Epidermal melanocyte (primary cell): ENCODE data around the gene THAP8.
A peak's percentile ranks its signal among the peaks of the same experiment; 100 is the strongest.
"Not testable (repeated sequence)": the region's sequence is repeated elsewhere in the genome, so short reads cannot be mapped to it uniquely, and the experiment has no call there.

ENCODE experiments used
- DNase-seq: peaks from one replicate; pipeline ENCODE4 v3.0.0; 2011; ENCODE audit warnings: low spot score; ENCODE audit not compliant: insufficient read length

Gene THAP8

DNA sequence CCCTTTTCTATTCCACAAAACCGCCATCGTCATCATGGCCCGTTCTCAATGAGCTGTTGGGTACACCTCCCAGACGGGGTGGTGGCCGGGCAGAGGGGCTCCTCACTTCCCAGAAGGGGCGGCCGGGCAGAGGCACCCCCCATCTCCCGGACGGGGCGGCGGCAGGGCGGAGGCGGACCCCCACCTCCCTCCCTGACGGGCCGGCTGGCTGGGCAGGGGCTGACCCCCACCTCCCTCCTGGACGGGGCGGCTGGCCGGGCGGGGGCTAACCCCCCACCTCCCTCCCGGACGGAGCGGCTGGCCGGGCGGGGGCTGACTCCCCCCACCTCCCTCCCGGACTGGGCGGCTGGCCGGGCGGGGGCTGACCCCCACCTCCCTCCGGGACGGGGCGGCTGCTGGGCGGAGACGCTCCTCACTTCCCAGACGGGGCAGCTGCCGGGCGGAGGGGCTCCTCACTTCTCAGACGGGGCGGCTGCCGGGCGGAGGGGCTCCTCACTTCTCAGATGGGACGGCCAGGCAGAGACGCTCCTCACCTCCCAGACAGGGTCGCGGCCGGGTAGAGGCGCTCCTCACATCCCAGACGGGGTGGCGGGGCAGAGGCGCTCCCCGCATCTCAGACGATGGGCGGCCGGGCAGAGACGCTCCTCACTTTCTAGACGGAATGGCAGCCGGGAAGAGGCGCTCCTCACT is 14.9 kb upstream of the THAP8 start:
- DNase-seq: not testable (repeated sequence)

DNA sequence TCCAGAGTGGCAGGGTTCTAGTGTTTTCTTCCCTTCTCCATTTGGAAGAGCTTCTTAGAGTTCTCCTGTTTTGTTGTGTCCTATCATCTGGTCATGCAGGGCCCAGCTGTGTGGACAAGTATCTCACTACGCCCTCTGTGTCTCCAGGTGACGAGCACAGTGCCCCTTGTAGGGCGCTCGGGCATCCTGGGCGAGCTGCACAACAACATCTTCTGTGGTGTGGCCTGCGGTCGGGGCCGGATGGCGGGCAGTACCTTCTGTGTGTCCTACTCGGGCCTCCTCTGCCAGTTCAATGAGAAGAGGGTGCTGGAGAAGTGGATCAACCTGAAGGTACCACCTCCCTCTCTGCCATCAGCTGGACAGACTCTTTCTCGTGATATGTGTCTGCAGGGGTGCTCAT is 13.6 kb upstream of the THAP8 start:
- DNase-seq: no peak

DNA sequence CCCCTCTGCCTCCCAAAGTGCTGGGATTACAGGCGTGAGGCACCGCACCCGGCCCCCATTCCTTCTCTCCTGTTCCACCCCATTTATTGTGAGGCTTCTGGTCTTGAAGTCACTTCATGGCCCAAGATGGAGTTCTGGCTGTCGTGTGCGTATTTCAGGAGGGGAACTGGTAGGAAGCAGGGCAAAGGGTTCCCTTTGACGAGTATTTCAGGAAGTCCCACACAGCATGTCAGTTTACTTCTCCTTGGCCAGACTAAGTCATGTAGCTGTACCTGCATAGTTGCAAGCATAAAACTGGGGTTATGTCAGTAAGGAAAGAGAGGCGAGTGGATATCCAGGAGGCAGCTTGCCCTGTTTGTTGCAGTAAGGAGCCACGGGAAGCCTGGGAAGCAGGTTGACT is 10.7 kb upstream of the THAP8 start:
- no peak for DNase-seq

DNA sequence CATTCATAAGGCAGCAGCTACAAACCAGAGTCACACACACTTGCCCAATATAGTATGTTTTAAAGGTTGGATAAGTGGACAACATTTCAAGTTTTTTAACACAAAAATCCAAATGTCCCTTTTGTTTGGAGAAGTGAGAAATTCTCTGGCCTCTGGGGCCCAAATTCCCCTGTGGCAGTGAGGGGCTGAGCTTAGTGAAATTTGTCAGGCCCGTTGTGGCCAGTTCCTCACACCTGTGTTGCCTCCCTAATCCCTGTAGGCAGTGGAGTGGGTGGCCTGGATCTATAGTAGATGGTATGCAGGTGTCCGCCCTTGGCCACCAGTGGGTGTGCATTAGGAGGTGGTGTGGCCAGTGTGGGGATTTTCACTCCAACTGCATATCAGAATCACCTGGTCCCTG is 7.3 kb upstream of the THAP8 start:
- no peak for DNase-seq

DNA sequence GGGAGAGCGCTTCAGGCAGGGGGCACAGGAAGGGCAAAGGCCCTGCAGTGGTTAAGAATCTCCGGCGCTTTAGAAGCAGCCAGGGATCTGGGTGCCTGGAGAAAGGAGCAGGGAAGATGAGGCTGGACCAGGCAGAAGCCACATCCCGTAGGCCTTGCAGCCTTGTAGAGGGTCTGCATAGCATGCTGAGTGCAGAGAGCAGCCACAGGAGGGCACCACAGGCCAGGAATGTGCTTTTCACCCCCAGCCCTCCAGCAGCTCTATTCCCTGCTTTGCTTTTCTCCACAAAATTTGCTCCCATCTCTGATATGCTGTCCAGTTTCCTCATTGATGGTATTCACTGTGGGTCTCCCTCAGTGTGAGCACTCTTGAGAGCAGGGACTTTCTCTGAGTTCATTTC is 6.3 kb upstream of the THAP8 start:
- DNase-seq: peak; percentile 78

DNA sequence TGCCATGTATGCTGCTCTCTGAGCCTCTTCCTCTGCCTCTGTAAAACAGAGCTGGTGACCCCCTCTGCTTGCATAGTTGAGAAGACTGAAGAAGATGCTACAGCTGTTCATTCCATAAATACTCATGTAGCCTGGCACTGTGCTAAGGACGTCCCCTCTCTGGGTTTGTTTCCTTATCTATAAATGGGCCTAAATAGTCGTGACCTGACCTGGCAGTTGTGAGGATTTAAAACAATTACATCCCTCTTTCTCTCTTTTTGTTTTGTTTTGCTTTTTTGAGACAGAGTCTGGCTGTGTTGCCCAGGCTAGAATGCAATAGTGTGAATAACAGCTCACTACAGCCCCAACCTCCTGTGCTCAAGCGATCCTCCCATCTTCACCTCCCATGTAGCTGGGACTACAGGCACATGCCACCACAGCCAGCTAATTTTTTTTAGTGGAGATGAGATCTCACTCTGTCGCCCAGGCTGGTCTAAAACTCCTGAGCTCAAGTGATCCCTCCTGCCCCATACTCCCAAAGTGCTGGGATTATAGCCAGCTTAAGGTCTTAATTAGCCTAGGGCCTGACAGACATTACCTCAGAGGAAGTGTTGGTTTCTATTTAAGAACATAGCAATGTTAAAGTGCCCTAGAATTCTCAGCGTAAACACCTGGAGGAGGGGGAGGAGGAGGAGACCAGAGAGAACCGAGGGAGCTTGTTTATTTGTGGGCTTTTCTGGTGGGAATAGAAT is 5.3 kb upstream of the THAP8 start:
- DNase-seq: no peak

DNA sequence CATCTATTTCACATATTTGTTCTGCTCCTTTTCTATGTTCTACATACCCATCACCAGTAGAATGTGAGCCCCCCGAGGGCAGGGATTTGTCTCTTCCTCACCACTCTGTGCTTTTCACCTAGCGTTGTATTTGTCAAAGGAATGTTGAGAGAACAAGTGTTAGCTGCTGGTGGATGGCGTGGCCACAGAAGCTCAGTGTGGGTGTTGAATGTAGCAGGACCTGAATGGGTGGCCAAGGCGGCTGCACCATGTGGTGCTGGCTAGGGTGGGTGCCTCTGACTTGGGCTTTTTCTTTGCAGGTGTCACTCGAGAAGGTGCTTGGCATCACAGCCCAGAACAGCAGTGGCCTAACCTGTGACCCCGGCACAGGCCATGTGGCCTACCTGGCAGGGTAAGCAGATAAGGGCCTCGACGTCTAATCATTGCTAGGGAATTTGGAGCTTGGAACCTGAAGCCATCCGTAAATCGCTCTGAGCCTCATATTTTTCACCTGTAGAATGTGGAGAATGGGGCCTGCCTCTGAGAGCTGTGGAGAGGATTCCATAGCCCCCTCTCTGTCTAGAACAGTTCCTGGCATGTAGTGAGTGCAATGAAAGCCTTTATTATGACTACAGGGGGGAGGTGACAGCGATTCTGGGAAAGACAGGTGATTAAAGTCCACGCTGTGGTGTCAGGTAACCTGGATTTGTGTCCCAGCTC is 4.5 kb upstream of the THAP8 start:
- DNase-seq: no peak

DNA sequence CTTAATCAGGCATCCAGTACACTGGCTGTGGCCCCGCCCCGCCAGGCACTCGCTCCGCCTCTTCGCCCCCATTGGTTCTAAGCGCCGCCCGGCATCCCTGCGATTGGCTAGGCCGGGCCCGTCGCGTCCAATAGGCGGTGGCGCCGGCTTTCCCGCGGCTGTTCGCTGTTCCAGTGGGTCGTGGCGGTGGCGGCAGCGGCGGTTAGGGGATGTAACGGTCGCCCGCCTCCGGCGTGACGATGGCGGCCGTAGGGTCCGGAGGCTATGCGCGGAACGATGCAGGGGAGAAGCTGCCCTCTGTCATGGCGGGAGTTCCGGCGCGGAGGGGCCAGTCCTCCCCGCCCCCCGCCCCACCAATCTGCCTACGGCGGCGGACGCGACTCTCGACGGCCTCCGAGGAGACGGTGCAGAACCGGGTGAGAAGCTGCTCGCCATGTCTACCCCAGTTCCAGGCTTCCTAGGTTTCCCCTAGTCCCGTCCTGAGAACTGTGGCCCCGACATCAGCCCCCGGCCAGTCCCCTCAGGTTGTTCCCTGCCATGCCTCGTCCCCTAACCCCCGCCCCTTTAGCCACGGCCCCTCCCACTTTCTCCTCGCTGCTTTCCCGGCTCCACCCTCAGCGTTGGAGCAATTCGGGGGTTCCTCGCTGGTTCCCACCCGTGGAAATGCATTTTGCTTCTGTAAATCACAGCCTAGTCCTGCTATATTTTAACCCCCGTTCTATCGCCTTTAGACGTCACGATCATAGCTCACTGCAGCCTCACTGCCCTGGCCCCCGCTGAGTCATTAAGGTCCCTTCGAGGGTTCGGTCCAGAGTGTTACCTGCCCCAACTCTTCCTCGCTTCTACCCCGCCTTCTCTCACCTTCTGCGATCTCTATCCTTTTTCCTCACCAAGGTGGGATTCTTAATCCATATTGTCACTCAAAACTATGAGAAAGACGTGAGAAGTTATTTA is 925 bp upstream of the THAP8 start, which contains the start of gene WDR62:
Gene WDR62, plus strand, starts transcription at position 165 of the 954 bp plus-strand sequence. Its CDS starts 75 bp downstream, at position 240.
- DNase-seq: peak; percentile 94

DNA sequence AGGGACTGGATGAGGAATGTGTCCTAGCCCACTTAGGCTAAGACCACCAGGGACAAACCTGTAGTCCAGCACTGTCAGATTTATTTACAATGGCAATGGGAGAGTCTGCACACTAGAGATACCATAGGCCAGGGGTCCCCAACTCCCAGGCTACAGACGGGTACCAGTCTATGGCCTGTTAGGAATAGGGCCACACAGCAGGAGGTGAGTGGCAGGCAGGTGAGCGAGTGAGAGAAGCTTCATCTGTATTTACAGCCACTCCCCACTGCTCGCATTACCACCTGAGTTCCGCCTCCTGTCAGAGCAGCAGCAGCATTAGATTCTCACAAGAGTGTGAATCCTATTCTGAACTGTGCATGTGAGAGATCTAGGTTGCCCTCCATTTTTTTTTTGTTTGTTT is 2.4 kb downstream of the THAP8 start:
- DNase-seq: no peak

DNA sequence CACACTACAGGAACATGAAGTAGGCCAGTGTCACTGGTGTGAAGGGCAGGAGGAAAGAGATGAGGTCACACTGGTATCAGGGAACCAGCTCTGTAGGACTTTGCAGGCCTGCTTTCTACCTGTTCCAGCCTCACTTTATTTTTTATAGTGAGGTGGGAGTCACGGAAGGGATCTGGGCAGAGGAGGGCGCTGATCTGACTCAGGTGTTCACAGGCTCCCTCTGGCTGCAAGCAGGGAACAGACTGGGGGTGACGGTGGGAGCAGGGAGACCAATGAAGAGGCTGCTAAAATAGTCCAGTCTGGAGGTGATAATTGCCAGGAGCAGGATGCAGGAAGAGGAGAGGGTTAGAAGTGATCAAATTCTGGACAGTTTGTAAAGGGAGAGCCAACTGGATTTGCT is 2.8 kb downstream of the THAP8 start:
- no peak for DNase-seq

DNA sequence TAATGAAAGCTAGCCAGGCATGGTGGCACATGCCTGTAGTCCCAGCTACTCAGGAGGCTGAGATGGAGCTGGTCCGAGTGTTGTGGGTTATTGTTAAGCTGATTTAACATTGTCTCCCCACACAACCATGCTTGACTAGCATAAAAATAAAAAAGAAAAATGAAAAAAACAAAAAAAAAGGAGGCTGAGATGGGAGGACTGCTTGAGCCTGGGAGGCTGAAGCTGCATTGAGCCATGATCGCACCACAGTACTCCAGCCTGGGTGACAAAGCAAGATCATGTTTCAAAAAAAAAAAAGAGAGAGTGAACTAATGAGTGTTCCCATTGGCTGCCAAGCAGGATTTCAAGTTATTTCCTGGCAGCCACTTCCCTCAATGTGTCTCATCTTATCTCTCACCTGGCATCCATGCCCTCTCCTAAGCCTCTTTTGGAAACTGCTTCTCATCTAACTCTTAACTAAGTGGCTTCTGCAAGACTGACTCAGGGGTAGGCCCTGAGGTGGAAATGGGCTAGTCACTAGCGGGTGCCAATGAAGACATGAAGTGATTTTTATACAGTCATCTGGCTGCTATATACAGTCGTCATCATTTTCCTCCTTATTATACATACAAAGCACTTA is 4.9 kb downstream of the THAP8 start:
- DNase-seq: no peak

DNA sequence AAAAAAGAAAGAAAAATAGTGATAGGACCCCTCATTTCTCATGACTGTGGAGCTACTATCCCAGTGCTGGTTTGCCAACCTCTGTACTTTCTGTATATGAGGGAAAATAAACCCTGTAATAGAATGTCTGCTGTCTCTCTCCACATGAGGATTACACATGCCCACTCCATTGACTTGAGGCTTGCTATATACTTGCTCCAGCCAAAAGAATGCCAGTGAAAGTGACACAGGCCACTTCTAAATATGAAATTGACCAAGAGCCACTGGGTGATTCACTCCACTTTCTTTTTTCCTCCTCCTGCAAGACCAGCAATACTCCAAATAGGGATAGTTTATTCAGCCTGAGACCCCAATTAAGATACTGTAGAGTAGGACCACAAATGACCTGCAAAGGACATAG is 6.2 kb downstream of the THAP8 start:
- DNase-seq: no peak

DNA sequence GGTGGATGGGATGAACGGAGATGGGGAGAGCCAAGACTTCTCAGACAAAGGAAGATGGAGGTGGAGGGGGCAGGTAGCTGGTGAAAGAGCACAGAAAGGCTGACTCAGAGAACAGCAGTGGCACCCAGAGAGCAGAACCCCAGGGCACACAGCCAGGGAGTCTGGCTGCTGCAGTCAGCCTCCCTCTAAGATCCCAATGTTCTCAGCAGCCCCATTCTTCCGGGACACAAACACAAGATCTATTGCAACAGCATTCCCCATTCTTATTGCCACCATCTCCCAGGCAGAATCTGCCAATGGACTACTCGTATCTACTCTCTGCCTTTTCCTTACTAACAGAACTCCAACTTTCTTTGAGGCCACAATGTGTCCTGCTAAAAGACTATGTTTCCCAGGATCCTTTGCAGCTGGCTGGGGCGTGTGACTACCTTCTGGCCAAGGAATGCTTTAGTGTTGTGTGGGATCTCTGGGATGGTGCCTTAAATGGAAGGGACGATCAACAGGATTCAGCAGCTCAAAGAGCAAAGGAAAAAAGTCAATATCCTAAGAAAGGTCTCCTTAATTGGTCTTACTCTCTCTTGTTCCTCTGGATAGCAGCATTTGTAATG is 7.5 kb downstream of the THAP8 start:
- no peak for DNase-seq

DNA sequence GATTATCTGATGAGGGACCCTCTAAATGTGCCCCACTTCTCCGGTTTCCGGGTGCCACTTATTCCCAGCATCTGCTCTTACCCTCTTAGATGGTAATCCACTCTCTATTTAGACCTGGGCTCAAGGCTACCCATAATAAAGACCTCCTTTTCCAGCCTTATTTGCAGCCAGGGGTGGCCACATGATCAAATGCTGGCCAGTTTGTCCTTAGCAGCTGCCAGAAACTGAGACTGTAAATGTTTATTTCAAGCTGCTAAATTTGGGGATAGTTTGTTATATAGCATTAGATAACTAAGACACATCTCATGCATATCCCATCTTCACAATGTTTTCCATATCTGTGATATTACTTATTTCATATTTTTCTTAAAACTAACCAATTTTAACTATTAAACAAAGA is 10.1 kb downstream of the THAP8 start:
- DNase-seq: no peak

DNA sequence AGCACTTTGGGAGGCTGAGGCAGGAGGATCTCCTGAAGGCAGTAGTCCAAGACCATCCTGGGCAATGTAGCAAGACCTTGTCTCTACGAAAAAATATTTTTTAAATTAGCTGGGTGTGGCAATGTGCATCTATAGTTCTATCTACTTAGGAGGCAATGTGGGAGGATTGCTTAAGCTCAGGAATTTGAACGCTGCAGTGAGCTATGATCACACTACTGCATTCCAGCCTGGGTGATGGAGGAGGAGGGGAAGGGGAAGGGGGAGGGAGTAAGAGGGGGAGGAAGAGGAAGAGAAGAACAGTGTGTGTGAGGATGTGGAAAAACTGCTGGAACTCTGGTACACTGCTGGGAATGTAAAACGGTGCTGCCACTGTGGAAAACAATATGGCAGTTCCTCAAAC is 12.3 kb downstream of the THAP8 start:
- no peak for DNase-seq

DNA sequence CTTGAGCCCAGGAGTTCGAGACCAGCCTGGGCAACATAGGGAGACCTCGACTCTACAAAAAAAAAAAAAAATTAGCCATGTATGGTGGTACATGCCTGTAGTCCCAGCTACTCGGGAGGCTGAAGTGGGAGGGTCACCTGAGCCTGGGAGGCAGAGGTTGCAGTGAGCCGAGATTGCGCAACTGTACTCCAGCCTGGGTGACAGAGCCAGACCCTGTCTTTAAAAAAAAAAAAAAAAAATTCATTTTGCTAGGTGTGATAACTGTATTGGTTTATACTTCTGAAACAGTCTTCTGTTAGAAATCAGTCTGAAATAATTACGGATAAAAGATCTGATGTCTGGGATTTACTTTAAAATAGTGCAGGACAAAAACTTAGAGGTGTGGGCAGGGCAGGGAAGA is 13.0 kb downstream of the THAP8 start:
- DNase-seq: not testable (repeated sequence)

DNA sequence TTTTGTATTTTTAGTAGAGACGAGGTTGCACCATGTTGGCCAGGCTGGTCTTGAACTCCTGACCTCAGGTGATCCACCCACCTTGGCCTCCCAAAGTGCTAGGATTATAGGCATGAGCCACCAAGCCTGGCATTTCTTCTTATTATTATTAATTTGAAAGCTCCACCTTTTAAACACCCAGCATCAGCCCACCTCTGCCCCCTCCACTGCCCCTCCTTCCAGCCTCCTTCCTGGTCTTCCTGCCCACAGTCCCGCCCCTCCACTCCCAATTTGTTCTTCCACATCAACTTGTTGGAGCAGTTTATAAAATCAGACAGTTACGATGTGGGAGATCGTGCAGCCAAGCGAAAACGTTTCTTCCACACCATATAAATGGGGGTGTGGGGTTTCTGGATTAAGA is 13.6 kb downstream of the THAP8 start:
- no peak for DNase-seq

DNA sequence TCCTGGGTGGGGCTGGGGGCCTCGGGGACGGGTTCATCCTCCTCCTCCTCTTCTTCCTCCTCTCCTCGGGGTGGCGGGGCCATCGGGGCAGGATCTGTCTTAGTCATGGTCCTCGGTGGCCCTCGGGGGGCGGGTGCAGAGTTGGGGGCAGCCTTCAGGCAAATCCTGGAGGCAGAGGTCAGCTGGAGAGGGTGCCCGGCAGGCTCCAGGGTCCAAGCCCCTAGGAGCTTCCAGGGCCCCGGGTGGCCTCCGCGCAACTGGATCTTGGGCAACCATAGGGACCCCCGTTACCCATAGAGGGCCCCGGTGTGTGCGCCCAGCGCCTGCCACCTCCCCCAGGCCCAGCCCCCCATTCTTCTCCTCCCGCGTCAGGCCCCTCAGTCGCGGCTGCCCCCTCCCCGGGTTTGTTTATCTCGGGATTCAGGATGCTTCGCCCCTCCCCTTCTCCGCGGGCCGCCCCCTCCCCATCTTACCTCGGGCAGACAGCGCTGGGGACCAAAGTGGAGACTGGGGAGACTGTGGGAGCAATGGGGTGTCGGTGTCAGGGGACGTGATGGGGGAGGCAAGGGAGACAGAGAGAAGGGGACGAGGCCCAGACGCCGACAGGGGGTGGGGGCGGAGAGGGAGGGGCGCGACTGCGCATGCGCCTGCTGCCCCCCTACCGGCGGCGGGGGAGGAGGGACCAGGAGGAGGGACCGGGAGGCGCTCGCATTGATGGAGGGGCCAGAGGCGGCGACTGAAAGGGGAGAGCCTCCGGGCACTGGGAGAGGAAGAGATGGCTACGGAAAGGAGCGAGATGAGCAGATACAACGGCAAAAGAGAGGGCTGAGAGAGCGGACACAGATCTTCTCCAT is 21.6 kb downstream of the THAP8 start, which contains the start of gene CLIP3:
Gene CLIP3, minus strand, starts transcription at position 623 of the 854 bp plus-strand sequence. Its CDS starts 516 bp downstream, at position 107.
- peak; percentile 99 for DNase-seq

DNA sequence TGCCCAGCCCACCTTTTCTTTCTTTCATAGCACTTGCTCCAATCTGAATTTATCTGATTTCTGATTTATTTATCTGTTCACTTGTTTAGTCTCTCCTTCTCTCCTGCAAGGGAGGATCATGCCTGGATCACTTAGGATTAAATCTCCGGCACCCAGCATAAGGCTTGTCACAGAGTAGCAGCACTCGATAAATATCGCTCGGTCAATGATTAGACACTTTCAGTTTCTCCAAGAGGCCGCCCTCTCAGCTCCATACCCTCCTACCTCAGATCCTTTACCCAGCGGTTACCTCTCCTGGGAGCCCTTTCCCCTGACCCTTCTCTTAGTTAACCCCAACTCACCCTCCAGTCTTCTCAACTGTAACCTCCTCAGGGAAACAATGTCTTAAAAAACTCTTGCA is 22.8 kb downstream of the THAP8 start:
- DNase-seq: no peak
